Activated CD4-positive, alpha-beta T cell treated with anti-CD3 and anti-CD28 coated beads for 36 hours (primary cell): Measurements from ENCODE around the gene ESYT2. TPM values are rescaled to one million over a fixed set of nuclear protein-coding genes. Genes with fewer than 3 reads are reported as not detected.
"Not testable (repeated sequence)": the region's sequence is repeated elsewhere in the genome, so short reads cannot be mapped to it uniquely, and the experiment has no call there.

Source experiments
- ATAC-seq: fragments of 200-7000 bp; cut with Tn5 transposase; one replicate; pipeline ENCODE4 v1.10.0; 2021; ENCODE audit warnings: mild to moderate bottlenecking, moderate library complexity
- CTCF ChIA-PET: fragments of 350-600 bp; sonication (Branson Sonifier 250); formaldehyde crosslinking; loops from one replicate; lab custom pipeline; 2021; ENCODE audit warnings: antibody characterized with exemption; lab: Charles Lee
- POLR2A ChIA-PET: fragments of 350-600 bp; sonication (Branson Sonifier 250); formaldehyde crosslinking; loops from one replicate; lab custom pipeline; 2021; ENCODE audit warnings: antibody characterized with exemption, inconsistent platforms; lab: Charles Lee
- DNase-seq: peaks from one replicate; pipeline ENCODE4 v3.0.0-alpha.2; 2020
- H3K27ac Mint-ChIP-seq: one replicate; pipeline ENCODE4 v1.8.0; 2021; ENCODE audit warnings: mixed read lengths
- H3K27me3 Mint-ChIP-seq: one replicate; pipeline ENCODE4 v1.8.0; 2021; ENCODE audit warnings: mixed read lengths
- H3K36me3 Mint-ChIP-seq: one replicate; pipeline ENCODE4 v1.8.0; 2021; ENCODE audit warnings: low read depth, mixed read lengths
- H3K4me1 Mint-ChIP-seq: one replicate; pipeline ENCODE4 v1.8.0; 2021; ENCODE audit warnings: mixed read lengths
- H3K4me3 Mint-ChIP-seq: one replicate; pipeline ENCODE4 v1.8.0; 2021; ENCODE audit warnings: mild to moderate bottlenecking, moderate library complexity, mixed read lengths
- H3K9me3 Mint-ChIP-seq: one replicate; pipeline ENCODE4 v1.8.0; 2021; ENCODE audit warnings: low read depth, mixed read lengths
- intact Hi-C, 2 experiments: fragments of 100-400 bp; cut with DNase I in 1 of 2; cut with micrococcal nuclease in 1 of 2; formaldehyde crosslinking; loops; one replicate each; pipeline versions ENCODE4 v1.14.2 to v1.15.1; 2022 to 2024; cut with DNase I, micrococcal nuclease
- total RNA-seq, 2 experiments: library from RNA; stranded (reverse); gene quantifications; one replicate each; pipeline ENCODE4 v1.2.3, GENCODE V29; 2021

Gene ESYT2
- total RNA-seq, 2 experiments from 2014 or later, result 68.5 to 73.7 TPM

DNA sequence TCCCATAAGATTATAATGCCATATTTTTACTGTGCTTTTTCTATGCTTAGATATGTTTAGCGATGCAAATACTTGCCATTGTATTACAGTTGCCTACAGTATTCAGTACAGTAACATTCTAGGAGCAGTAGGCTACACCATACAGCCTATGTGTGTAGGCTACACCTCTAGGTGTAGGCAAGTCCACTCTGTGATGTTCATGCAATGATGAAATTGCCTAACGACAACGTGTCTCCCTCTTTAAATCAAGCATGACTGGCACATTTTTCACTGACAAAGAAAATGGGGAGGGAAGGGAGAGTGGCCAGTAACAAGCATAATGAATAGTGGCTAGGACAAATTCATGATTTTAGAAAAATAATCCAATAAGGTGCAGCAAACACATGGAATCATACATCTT, 126.4 kb downstream of the ESYT2 start:
- ChIA-PET CTCF (no interaction called here), POLR2A (no interaction called here)
- no peaks in the 10 kb centered on the region for H3K9me3 Mint-ChIP-seq
- H3K4me3 Mint-ChIP-seq, result peak overlapping the region; percentile 85
- H3K36me3 Mint-ChIP-seq, result peaks cover 44% of the 10 kb centered on the region
- DNase-seq, result no peak
- peaks cover 51% of the 10 kb centered on the region for H3K4me1 Mint-ChIP-seq
- intact Hi-C loops, result loop anchor here (5.0 to 10.0 kb wide), 2 partner anchors 114 to 1568 kb away; partner anchors contain the start of gene UBE3C (in 1 of the 2)
- no peaks in the 10 kb centered on the region for H3K27me3 Mint-ChIP-seq
- ATAC-seq, result no peak
- H3K27ac Mint-ChIP-seq, result peak overlapping the region; percentile 72

GRCh38 chr7:158702196-158702595, 127.1 kb downstream of the ESYT2 start:
- H3K27ac Mint-ChIP-seq, result no peak overlapping the region
- intact Hi-C loops, result loop anchor here (5.0 to 10.0 kb wide), 2 partner anchors 115 to 1567 kb away; partner anchors contain the start of gene UBE3C (in 1 of the 2)
- no peak for DNase-seq
- no peaks in the 10 kb centered on the region for H3K9me3 Mint-ChIP-seq
- peak overlapping the region; percentile 85 for H3K4me3 Mint-ChIP-seq
- ATAC-seq, result no peak
- H3K4me1 Mint-ChIP-seq, result peaks cover 51% of the 10 kb centered on the region
- ChIA-PET POLR2A (no interaction called here), CTCF (interaction anchor here (0.6 to 0.7 kb wide), 2 partner anchors 16 to 1029 kb away, joined by 3 read pairs; no protein-coding TSS in a partner anchor)
- H3K36me3 Mint-ChIP-seq, result peaks cover 47% of the 10 kb centered on the region
- no peaks in the 10 kb centered on the region for H3K27me3 Mint-ChIP-seq

GRCh38 chr7:158700008-158700407, 129.3 kb downstream of the ESYT2 start:
- Mint-ChIP-seq H3K27me3 (no peaks in the 10 kb centered on the region), H3K9me3 (no peaks in the 10 kb centered on the region), H3K4me1 (peaks cover 52% of the 10 kb centered on the region), H3K4me3 (no peak overlapping the region), H3K36me3 (peaks cover 65% of the 10 kb centered on the region), H3K27ac (no peak overlapping the region)
- POLR2A ChIA-PET, result no interaction called here
- ATAC-seq (no peak), DNase-seq (no peak)
- intact Hi-C loops, result loop anchor here (5.0 to 10.0 kb wide), 2 partner anchors 117 to 1565 kb away; partner anchors contain the start of gene UBE3C (in 1 of the 2)
- CTCF ChIA-PET, result interaction anchor here (1.0 kb wide), 2 partner anchors 15 to 115 kb away, joined by 3 read pairs; no protein-coding TSS in a partner anchor

DNA sequence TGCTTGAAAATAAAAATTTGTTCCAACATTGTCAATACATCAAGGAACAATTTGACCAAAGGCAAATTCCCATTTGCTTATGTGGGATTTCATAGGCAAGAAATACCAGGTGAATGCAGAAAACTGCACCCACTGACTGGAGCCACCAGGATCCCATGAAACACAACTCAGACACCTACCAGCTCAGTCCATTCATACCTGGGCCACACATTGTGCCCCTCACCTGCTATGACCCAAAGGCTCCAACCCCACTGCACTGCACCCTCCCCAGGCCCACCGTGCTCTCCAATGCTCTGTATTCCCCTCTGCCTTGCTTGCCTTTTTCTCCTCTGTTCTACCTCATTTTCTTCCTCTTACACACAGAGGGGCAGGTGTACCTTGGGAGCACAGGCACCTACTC, 130.0 kb downstream of the ESYT2 start:
- intact Hi-C loops, result no loop called here

DNA sequence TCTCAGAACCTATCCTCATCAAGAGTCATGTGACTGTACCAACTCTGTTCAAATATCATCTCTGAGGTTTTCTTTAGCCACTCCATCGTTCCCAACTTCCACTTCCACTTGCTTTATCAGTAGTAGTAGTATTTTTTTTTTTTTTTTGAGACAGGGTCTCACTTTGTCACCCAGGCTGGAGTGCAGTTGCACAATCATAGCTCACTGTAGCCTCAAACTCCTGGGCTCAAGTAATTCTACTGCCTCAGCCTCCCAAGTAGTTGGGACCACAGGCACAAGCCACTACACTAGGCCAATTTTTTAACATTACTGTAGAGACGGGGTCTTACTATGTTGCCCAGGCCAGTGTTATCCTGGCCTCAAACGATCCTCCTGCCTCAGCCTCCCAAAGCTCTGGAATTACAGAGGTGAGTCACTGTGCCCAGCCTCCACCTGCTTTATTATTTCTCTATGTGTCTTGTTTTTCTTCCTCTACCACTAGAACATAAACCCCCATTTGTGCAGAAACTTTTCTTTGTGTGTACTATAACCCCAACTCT, 130.6 kb downstream of the ESYT2 start:
- no peaks in the 10 kb centered on the region for H3K9me3 Mint-ChIP-seq
- peaks cover 57% of the 10 kb centered on the region for H3K4me1 Mint-ChIP-seq
- intact Hi-C loops, result no loop called here
- no peak overlapping the region for H3K4me3 Mint-ChIP-seq
- no peaks in the 10 kb centered on the region for H3K27me3 Mint-ChIP-seq
- POLR2A ChIA-PET, result no interaction called here
- CTCF ChIA-PET, result interaction anchor here (1.0 to 1.1 kb wide), 2 partner anchors 9 to 42 kb away, joined by 3 to 4 read pairs; no protein-coding TSS in a partner anchor
- peaks cover 71% of the 10 kb centered on the region for H3K36me3 Mint-ChIP-seq
- no peak overlapping the region for H3K27ac Mint-ChIP-seq
- DNase-seq (no peak), ATAC-seq (no peak)

More for the DNA sequence above, 130.0 kb downstream of the ESYT2 start:
- H3K27me3 Mint-ChIP-seq, result no peaks in the 10 kb centered on the region
- no peak overlapping the region for H3K4me3 Mint-ChIP-seq
- DNase-seq (no peak), ATAC-seq (no peak)
- peaks cover 71% of the 10 kb centered on the region for H3K36me3 Mint-ChIP-seq
- H3K9me3 Mint-ChIP-seq, result no peaks in the 10 kb centered on the region
- peaks cover 56% of the 10 kb centered on the region for H3K4me1 Mint-ChIP-seq
- CTCF ChIA-PET, result interaction anchor here (1.1 kb wide), 1 partner anchor 10 kb away, joined by 4 read pairs; no protein-coding TSS in a partner anchor
- no peak overlapping the region for H3K27ac Mint-ChIP-seq
- POLR2A ChIA-PET, result no interaction called here

GRCh38 chr7:158697597-158697996, 131.7 kb downstream of the ESYT2 start:
- H3K27ac Mint-ChIP-seq, intact Hi-C loops, DNase-seq, ATAC-seq, H3K27me3 Mint-ChIP-seq, H3K9me3 Mint-ChIP-seq, H3K4me3 Mint-ChIP-seq: not testable (repeated sequence)
- peaks cover 49% of the 10 kb centered on the region for H3K4me1 Mint-ChIP-seq
- POLR2A ChIA-PET, result interaction anchor here (0.7 kb wide), 1 partner anchor 117 kb away, joined by 3 read pairs; no protein-coding TSS in a partner anchor
- H3K36me3 Mint-ChIP-seq, result peaks cover 62% of the 10 kb centered on the region
- CTCF ChIA-PET, result interaction anchor here (0.7 to 1.7 kb wide), 2 partner anchors 33 to 279 kb away, joined by 3 to 5 read pairs; no protein-coding TSS in a partner anchor

GRCh38 chr7:158695726-158696452, 133.4 kb downstream of the ESYT2 start:
- ATAC-seq (peak; percentile 52), DNase-seq (peak; percentile 28)
- Mint-ChIP-seq H3K4me3 (no peak overlapping the region), H3K36me3 (peaks cover 55% of the 10 kb centered on the region), H3K9me3 (no peaks in the 10 kb centered on the region), H3K27ac (no peak overlapping the region), H3K27me3 (no peaks in the 10 kb centered on the region), H3K4me1 (peaks cover 32% of the 10 kb centered on the region)
- intact Hi-C loops, result loop anchor here (1.0 kb wide), 1 partner anchor 281 kb away; no protein-coding TSS in a partner anchor
- POLR2A ChIA-PET, result no interaction called here
- CTCF ChIA-PET, result interaction anchor here (0.6 to 1.7 kb wide), 4 partner anchors 20 to 281 kb away, joined by 3 to 5 read pairs (median 3); no protein-coding TSS in a partner anchor

- Mint-ChIP-seq H3K36me3 (peaks cover 50% of the 10 kb centered on the region), H3K4me3 (no peak overlapping the region), H3K9me3 (no peaks in the 10 kb centered on the region), H3K4me1 (peaks cover 25% of the 10 kb centered on the region), H3K27ac (peak overlapping the region; percentile 31), H3K27me3 (no peaks in the 10 kb centered on the region)
- no peak for DNase-seq
- peak; percentile 32 for ATAC-seq
- intact Hi-C loops, result no loop called here
- POLR2A ChIA-PET, result no interaction called here
- CTCF ChIA-PET, result no interaction called here
Observed at GRCh38 chr7:158695056-158695455, 134.3 kb downstream of the ESYT2 start.

DNA sequence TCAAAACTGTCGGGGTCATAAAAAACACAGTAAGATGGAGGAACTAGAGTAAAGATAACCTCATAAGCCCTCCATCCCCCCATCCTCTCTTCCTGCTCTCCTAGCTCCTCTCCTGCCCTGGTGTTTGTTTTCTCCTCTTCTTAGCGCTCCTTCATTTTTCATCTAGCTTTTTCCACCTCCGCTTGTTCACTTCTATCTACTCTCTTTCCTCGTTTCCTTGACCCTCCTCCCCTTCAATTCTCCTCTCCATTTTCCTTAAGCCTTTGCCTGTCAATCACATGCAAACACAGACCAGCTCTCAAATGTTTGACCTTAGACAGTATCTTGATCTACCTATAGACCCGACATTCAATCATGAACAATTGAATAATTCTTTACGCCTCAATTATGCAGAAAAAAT, 134.7 kb downstream of the ESYT2 start:
- no peaks in the 10 kb centered on the region for H3K9me3 Mint-ChIP-seq
- DNase-seq (no peak), ATAC-seq (no peak)
- peaks cover 51% of the 10 kb centered on the region for H3K36me3 Mint-ChIP-seq
- H3K27ac Mint-ChIP-seq, result peak overlapping the region; percentile 0
- H3K27me3 Mint-ChIP-seq, result no peaks in the 10 kb centered on the region
- ChIA-PET CTCF (no interaction called here), POLR2A (no interaction called here)
- intact Hi-C loops, result no loop called here
- H3K4me1 Mint-ChIP-seq, result peaks cover 25% of the 10 kb centered on the region
- H3K4me3 Mint-ChIP-seq, result no peak overlapping the region

- no peak for DNase-seq
- no peak overlapping the region for H3K4me3 Mint-ChIP-seq
- intact Hi-C loops, result no loop called here
- no peaks in the 10 kb centered on the region for H3K9me3 Mint-ChIP-seq
- CTCF ChIA-PET, result interaction anchor here (0.8 to 1.0 kb wide), 2 partner anchors 10 to 192 kb away, joined by 3 to 4 read pairs; no protein-coding TSS in a partner anchor
- no peak for ATAC-seq
- no peak overlapping the region for H3K27ac Mint-ChIP-seq
- H3K36me3 Mint-ChIP-seq, result peaks cover 43% of the 10 kb centered on the region
- H3K27me3 Mint-ChIP-seq, result no peaks in the 10 kb centered on the region
- peaks cover 4% of the 10 kb centered on the region for H3K4me1 Mint-ChIP-seq
- POLR2A ChIA-PET, result interaction anchor here (0.7 kb wide), 2 partner anchors 1070 to 1294 kb away, joined by 3 read pairs; no protein-coding TSS in a partner anchor
Observed at GRCh38 chr7:158689488-158689887, 139.8 kb downstream of the ESYT2 start.

DNA sequence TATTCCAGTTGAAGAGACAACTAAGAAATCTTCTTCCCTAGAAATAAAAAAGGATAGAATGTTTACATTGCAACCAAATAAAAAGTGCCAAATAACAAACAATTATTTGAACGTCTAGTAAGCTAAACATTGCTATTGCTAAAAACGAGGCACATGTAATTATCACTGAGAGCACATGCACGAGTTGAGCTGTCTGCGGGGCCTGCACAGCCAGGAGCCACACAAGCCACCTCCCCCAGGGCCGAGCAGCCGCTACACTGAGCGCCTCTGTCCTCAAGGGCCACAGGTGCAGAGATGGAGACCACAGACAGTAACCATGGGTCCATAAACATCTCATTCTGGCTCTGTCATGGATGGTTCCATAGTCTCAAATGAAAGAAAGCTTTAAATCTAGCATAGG, 141.9 kb downstream of the ESYT2 start:
- Mint-ChIP-seq H3K27ac (no peak overlapping the region), H3K27me3 (no peaks in the 10 kb centered on the region), H3K36me3 (peaks cover 55% of the 10 kb centered on the region), H3K4me3 (no peak overlapping the region), H3K4me1 (no peaks in the 10 kb centered on the region), H3K9me3 (no peaks in the 10 kb centered on the region)
- DNase-seq (no peak), ATAC-seq (no peak)
- CTCF ChIA-PET, result interaction anchor here (0.6 to 1.4 kb wide), 2 partner anchors 11 to 343 kb away, joined by 4 to 5 read pairs; no protein-coding TSS in a partner anchor
- intact Hi-C loops, result no loop called here
- POLR2A ChIA-PET, result no interaction called here
